ENCODE measurements around the gene ACTG1. TPM values are rescaled to one million over a fixed set of nuclear protein-coding genes. Genes with fewer than 3 reads are reported as not detected.

ACTG1 gene
- total RNA-seq, 1 donor from 2014 or later: 2,441 TPM

DNA sequence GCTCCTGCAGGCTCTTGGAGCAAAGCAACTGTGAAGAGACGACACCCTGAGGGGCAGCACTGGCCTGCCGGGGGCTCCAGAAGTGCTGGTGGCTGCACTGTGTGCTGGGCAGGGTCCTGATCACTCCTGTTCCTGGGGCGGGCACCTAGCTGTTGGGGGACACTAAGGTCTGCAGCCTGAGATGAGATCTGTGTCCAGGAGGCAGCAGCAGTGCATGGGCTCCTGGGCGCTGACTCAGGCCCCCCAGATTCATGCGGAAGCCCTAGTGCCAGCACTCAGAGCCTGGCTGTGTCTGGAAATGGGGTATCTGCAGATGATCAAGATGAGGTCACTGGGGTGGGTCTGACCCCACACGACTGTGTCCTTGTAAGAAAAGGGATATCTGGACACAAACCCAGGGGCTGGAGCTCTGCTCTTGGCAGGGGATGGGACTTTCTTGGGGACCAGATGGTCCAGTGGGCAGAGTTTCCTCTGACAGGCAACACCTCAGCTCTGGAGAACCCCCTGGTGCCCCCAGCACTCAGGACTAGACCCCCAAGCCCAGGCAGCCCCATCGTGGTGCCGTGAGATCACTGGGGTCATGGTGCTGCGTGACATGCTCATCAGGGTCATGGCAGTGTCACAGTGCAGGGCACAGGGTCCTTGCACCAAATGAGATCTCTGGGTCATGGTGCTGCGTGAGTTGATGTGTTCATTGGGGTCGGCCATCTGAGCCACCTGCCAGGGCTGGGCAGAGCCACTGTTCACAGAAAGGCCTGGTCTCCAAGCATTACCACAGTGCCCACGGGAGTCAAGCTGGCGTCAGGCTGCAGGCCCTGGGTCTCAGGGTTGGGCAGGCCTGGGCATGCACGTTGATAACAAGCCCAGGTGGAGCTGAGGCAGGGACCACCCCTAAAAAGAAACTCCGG is 30.1 kb upstream of the ACTG1 start:
- intact Hi-C loops (cut with DNase I): no loop called here
- TF ChIP-seq, protein P1, sequence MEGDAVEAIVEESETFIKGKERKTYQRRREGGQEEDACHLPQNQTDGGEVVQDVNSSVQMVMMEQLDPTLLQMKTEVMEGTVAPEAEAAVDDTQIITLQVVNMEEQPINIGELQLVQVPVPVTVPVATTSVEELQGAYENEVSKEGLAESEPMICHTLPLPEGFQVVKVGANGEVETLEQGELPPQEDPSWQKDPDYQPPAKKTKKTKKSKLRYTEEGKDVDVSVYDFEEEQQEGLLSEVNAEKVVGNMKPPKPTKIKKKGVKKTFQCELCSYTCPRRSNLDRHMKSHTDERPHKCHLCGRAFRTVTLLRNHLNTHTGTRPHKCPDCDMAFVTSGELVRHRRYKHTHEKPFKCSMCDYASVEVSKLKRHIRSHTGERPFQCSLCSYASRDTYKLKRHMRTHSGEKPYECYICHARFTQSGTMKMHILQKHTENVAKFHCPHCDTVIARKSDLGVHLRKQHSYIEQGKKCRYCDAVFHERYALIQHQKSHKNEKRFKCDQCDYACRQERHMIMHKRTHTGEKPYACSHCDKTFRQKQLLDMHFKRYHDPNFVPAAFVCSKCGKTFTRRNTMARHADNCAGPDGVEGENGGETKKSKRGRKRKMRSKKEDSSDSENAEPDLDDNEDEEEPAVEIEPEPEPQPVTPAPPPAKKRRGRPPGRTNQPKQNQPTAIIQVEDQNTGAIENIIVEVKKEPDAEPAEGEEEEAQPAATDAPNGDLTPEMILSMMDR (IDR thresholded peaks at IDR 0.05): no peak
- no peak for TF ChIP-seq POLR2AphosphoS5 (IDR thresholded peaks at IDR 0.05; ENCODE audit: insufficient read depth in 1 of 2, low read depth in 1 of 2)
- TF ChIP-seq POLR2A (IDR thresholded peaks at IDR 0.05): no peak
- peaks cover 0 to 72% of the 10 kb centered on the region in 2 donors for H3K36me3 ChIP-seq

DNA sequence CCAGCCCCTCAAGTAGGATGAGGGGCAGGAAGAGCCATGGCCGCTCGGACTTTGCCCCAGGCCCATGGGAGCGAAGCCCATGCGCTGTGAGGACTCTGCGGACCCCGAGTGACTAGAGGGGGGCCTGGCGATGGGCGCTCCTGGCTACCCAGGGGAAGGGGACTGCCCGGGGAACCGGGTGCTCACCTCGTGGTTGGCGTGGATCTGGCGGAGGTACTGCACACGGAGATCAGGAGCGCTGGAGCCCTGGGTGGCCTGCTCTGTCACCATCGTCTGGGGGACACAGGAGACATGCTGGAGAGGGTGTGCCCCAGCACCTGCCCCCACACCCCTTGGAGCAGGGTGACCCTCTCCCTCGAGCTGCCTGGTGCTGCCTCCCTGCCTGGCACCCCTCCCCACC is 28.5 kb upstream of the ACTG1 start:
- Histone ChIP-seq H3K4me1 (peaks cover 18% of the 10 kb centered on the region), H3K4me3 (no peak overlapping the region), H3K36me3 (peaks cover 0 to 56% of the 10 kb centered on the region in 2 donors), H3K9me3 (no peaks in the 10 kb centered on the region), H3K27me3 (no peaks in the 10 kb centered on the region), H3K27ac (no peak overlapping the region)
- intact Hi-C loops (cut with DNase I): no loop called here
- TF ChIP-seq, protein P1 (IDR thresholded peaks at IDR 0.05): no peak
- TF ChIP-seq POLR2A (IDR thresholded peaks at IDR 0.05) (no peak), POLR2AphosphoS5 (IDR thresholded peaks at IDR 0.05; ENCODE audit: insufficient read depth in 1 of 2, low read depth in 1 of 2) (no peak)
- no peak for DNase-seq (ENCODE audit: extremely low spot score in 2 of 2)

More for the DNA sequence above, 30.1 kb upstream of the ACTG1 start:
- Histone ChIP-seq H3K4me3 (no peak overlapping the region), H3K27ac (no peak overlapping the region), H3K9me3 (no peaks in the 10 kb centered on the region), H3K27me3 (no peaks in the 10 kb centered on the region), H3K4me1 (peaks cover 2% of the 10 kb centered on the region)
- DNase-seq (ENCODE audit: extremely low spot score in 2 of 2): no peak

DNA sequence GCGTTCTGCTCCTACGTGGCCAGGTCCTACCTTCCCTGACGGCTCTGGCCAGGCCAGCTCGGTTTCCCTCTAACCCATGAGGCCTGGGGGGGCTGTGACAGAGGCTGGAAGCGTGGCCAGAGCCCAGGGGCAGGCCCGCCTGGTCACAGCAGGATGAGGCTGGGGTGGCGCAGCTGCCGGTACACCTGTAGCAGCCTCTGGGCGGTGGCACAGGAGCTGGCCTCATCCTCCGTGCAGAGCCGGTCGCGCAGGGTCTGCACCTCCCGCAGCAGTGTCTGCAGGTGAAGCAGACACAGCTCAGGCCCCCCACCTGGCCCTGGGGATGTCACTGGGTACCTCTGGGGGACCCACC is 28.1 kb upstream of the ACTG1 start:
- H3K9me3 ChIP-seq: no peaks in the 10 kb centered on the region
- intact Hi-C loops (cut with DNase I): no loop called here
- H3K27me3 ChIP-seq: no peaks in the 10 kb centered on the region
- no peak for DNase-seq (ENCODE audit: extremely low spot score in 2 of 2)
- peaks cover 0 to 52% of the 10 kb centered on the region in 2 donors for H3K36me3 ChIP-seq
- peaks cover 19% of the 10 kb centered on the region for H3K4me1 ChIP-seq
- no peak overlapping the region for H3K27ac ChIP-seq
- no peak overlapping the region for H3K4me3 ChIP-seq
- no peak for TF ChIP-seq POLR2AphosphoS5 (IDR thresholded peaks at IDR 0.05; ENCODE audit: insufficient read depth in 1 of 2, low read depth in 1 of 2)
- TF ChIP-seq POLR2A (IDR thresholded peaks at IDR 0.05): no peak
- TF ChIP-seq, protein P1 (IDR thresholded peaks at IDR 0.05): no peak

DNA sequence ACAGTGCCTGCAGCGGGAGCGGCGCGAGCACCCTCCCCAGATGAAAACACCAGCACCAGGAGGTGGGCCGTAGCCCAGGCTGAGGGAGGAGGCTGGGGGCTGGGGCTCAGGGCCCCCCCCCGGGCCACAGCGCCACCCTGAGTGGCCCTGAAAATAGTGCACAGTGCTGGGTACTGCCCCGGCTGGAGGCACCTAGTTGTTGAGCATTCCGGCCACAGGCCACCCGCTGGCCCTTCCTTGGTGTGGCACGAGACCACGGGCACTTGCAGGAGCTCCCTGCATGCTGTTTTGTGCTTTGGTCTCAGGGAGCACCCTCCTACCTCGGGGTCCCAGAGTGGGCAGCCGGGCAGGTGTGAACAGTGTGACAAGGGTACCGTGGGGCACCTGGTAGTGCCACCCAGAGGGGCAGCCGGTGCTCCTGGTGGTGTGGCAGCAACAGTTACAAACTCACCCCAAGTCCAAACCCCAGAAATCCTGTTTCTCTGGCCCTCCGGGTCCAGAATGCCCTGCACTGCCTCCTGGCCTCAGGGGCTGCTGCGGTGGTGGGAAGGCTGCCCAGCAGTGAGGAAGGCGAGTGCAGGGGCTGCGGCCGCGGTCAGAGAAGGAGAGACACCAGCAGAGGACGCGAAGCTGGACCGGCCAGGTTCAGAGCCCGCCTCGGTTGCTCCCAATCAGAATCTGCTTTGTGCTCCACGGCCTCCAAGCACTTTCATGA is 27.5 kb upstream of the ACTG1 start:
- DNase-seq (ENCODE audit: extremely low spot score in 2 of 2): no peak
- Histone ChIP-seq H3K9me3 (no peaks in the 10 kb centered on the region), H3K36me3 (peaks cover 0 to 46% of the 10 kb centered on the region in 2 donors), H3K27ac (no peak overlapping the region), H3K27me3 (no peaks in the 10 kb centered on the region), H3K4me1 (peaks cover 19% of the 10 kb centered on the region), H3K4me3 (no peak overlapping the region)
- TF ChIP-seq POLR2A (IDR thresholded peaks at IDR 0.05) (no peak), POLR2AphosphoS5 (IDR thresholded peaks at IDR 0.05; ENCODE audit: insufficient read depth in 1 of 2, low read depth in 1 of 2) (no peak)
- TF ChIP-seq, protein P1 (IDR thresholded peaks at IDR 0.05): no peak
- intact Hi-C loops (cut with DNase I): no loop called here

All from vagina (tissue), 2 donors.